HepG2 (cell line): Measurements from ENCODE around the gene POLRMT. TPM values are rescaled to one million over a fixed set of nuclear protein-coding genes. Genes with fewer than 3 reads are reported as not detected.

Source experiments
- ARID3A ChIP-seq: IDR thresholded peaks from 2 replicates; pipeline ENCODE4 v1.6.1; 2012; ENCODE audit warnings: low read depth, low read length, improper control_type of control experiment
- BCL6 ChIP-seq: IDR thresholded peaks from 2 replicates; pipeline ENCODE4 v1.6.1; 2016; ENCODE audit warnings: missing genetic modification reagents, missing compliant biosample characterization
- BHLHE40 ChIP-seq: IDR thresholded peaks from 2 replicates; pipeline ENCODE4 v1.6.1; 2011; ENCODE audit warnings: low read length, improper control_type of control experiment
- ELF1 ChIP-seq: sonication (generic); formaldehyde crosslinking; IDR thresholded peaks from 2 replicates; pipeline ENCODE4 v1.4.0; 2020; ENCODE audit warnings: missing genetic modification reagents
- GMEB1 ChIP-seq: sonication (generic); formaldehyde crosslinking; IDR thresholded peaks from 2 replicates; pipeline ENCODE4 v1.5.1; 2020; ENCODE audit warnings: missing genetic modification reagents, mild to moderate bottlenecking, borderline replicate concordance
- RBM39 ChIP-seq: fragments of 200-400 bp; formaldehyde crosslinking; IDR thresholded peaks from one replicate; pipeline ENCODE4 v1.6.1; 2018; ENCODE audit warnings: antibody characterized with exemption, mild to moderate bottlenecking, low read depth, low read length; ENCODE audit not compliant: poor library complexity, severe bottlenecking
- REPIN1 ChIP-seq: sonication (generic); formaldehyde crosslinking; IDR thresholded peaks from 2 replicates; pipeline ENCODE4 v1.8.0; 2022; ENCODE audit warnings: missing genetic modification reagents, low read depth, mild to moderate bottlenecking, borderline replicate concordance
- RFX3 ChIP-seq: IDR thresholded peaks from 2 replicates; pipeline ENCODE4 v1.6.1; 2016; ENCODE audit warnings: missing biosample characterization, missing genetic modification reagents
- ZFAT ChIP-seq: sonication (generic); formaldehyde crosslinking; conservative IDR thresholded peaks from 2 replicates; pipeline ENCODE4 v1.8.1; 2023; ENCODE audit warnings: missing genetic modification reagents, inconsistent platforms
- ZNF20 ChIP-seq: sonication (generic); formaldehyde crosslinking; IDR thresholded peaks from 2 replicates; pipeline ENCODE4 v1.4.0; 2020; ENCODE audit warnings: mild to moderate bottlenecking, moderate library complexity, missing genetic modification reagents
- ZNF251 ChIP-seq: sonication (generic); formaldehyde crosslinking; IDR thresholded peaks from 2 replicates; pipeline ENCODE4 v1.9.0; 2021; ENCODE audit warnings: mild to moderate bottlenecking, missing genetic modification reagents
- ZNF407 ChIP-seq: sonication (generic); formaldehyde crosslinking; IDR thresholded peaks from one replicate; pipeline ENCODE4 v1.5.1; 2020; ENCODE audit warnings: mild to moderate bottlenecking, missing genetic modification reagents; ENCODE audit errors: not compliant biosample characterization
- ZNF496 ChIP-seq: sonication (generic); formaldehyde crosslinking; IDR thresholded peaks from 2 replicates; pipeline ENCODE4 v1.8.1; 2023; ENCODE audit warnings: mild to moderate bottlenecking, moderate library complexity, missing genetic modification reagents; ENCODE audit not compliant: insufficient replicate concordance
- polyA plus RNA-seq, 8 experiments: library from polyadenylated mRNA; depleted of rRNA in 3 of 8; stranded (reverse) in 7 of 8; unstranded in 1 of 8; fragments of >200 nt; fragmentation: Illumina TruSeq in 4 of 8; extraction: Trizol in 4 of 8; gene quantifications; 2 replicates each; pipeline versions ENCODE4 v1.2.1 to v1.2.3, GENCODE V29; 2011 to 2016; ENCODE audit warnings: low read depth in 4 of 8, missing spikeins in 1 of 8, mixed read lengths in 1 of 8; ENCODE audit not compliant: insufficient read depth in 1 of 8
- total RNA-seq, 5 experiments: library from RNA; depleted of rRNA; stranded (reverse); fragments of >200 nt; fragmentation: Illumina TruSeq; extraction: Trizol; gene quantifications; 2 replicates each; pipeline ENCODE4 v1.2.3, GENCODE V29; 2016; ENCODE audit warnings: low read depth in 1 of 5

The POLRMT gene
- total and polyA plus RNA-seq, 2 of the 13 experiments (the other 11 are each of a cell fraction or from before 2014, with no cell fraction given) = 78.0 to 101 TPM

GRCh38 chr19:662962-663681 lies 29.8 kb upstream of the POLRMT start, which contains the start of gene RNF126 (continued):
- no peak for TF ChIP-seq ZNF407 (CRISPR knock-in tag)
- no peak for TF ChIP-seq REPIN1 (CRISPR knock-in tag)
- TF ChIP-seq ZNF251 (CRISPR knock-in tag) = no peak
- TF ChIP-seq BCL6 (CRISPR knock-in tag) = no peak
- peak; percentile 95 for TF ChIP-seq GMEB1 (CRISPR knock-in tag)
- TF ChIP-seq ARID3A = no peak
- no peak for TF ChIP-seq RFX3
- no peak for TF ChIP-seq ZFAT (CRISPR knock-in tag)
- no peak for TF ChIP-seq ELF1
- TF ChIP-seq ZNF20 (CRISPR knock-in tag) = no peak
- TF ChIP-seq BHLHE40 = peak; percentile 75
- TF ChIP-seq ZNF496 (CRISPR knock-in tag) = no peak
- TF ChIP-seq RBM39 = no peak
